Esophagus squamous epithelium (tissue), 4 donors: ENCODE data around the gene BCL11B.

Source experiments
- POLR2A ChIP-seq, 4 donors: fragments of 450-650 bp; IDR thresholded peaks; one replicate each; pipeline ENCODE4 v1.6.1; 2017; ENCODE audit warnings: antibody characterized with exemption in 4 of 4, mild to moderate bottlenecking in 4 of 4, moderate library complexity in 3 of 4
- TF ChIP-seq, protein P1 (sequence below), 6 experiments: fragments of 450-650 bp in 4 of 6; fragments of 200-600 bp in 2 of 6; sonication (generic) in 2 of 6; IDR thresholded peaks; one replicate each; pipeline ENCODE4 v1.5.1; 2016 to 2019; ENCODE audit warnings: antibody characterized with exemption in 6 of 6, mild to moderate bottlenecking in 4 of 6, moderate library complexity in 4 of 6

DNA sequence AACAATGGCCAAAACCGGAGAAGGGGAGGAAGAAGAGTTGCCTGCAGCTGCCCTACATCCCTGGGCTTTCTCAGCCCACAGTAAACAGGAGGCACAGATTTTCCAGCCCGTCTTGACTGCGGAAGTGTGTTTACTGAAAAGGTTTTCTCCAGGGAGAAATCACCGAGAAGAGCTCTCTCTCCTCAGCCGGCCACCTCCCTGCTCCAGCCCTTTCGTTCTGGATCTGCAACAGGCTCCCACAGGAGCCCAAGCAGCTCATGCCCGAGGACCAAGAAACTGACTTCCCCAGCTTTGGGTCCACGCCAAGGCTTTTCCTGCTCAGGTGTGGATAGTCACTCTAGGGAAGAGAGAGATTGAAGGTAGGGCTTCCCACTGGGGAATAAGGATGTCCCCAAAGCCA is 61.7 kb downstream of the BCL11B start:
- TF ChIP-seq POLR2A (IDR thresholded peaks at IDR 0.05), result no peak
- TF ChIP-seq, protein P1, sequence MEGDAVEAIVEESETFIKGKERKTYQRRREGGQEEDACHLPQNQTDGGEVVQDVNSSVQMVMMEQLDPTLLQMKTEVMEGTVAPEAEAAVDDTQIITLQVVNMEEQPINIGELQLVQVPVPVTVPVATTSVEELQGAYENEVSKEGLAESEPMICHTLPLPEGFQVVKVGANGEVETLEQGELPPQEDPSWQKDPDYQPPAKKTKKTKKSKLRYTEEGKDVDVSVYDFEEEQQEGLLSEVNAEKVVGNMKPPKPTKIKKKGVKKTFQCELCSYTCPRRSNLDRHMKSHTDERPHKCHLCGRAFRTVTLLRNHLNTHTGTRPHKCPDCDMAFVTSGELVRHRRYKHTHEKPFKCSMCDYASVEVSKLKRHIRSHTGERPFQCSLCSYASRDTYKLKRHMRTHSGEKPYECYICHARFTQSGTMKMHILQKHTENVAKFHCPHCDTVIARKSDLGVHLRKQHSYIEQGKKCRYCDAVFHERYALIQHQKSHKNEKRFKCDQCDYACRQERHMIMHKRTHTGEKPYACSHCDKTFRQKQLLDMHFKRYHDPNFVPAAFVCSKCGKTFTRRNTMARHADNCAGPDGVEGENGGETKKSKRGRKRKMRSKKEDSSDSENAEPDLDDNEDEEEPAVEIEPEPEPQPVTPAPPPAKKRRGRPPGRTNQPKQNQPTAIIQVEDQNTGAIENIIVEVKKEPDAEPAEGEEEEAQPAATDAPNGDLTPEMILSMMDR (IDR thresholded peaks at IDR 0.05), result no peak
